HG03097 (cell line): ENCODE measurements around the gene IGSF6.
"Not testable (repeated sequence)": the region's sequence is repeated elsewhere in the genome, so short reads cannot be mapped to it uniquely, and the experiment has no call there.

Experiments used
- ATAC-seq: cut with Tn5 transposase; IDR thresholded peaks from one replicate; pipeline ENCODE4 v1.9.1; 2021; ENCODE audit not compliant: unreplicated experiment, low FRiP score

Gene IGSF6

GRCh38 chr16:21654881-21655280 lies 2.5 kb upstream of the IGSF6 start:
- ATAC-seq = no peak

GRCh38 chr16:21654466-21654865 lies 2.1 kb upstream of the IGSF6 start:
- no peak for ATAC-seq

GRCh38 chr16:21653571-21653970 lies 1.2 kb upstream of the IGSF6 start:
- ATAC-seq = no peak

- ATAC-seq = no peak
Observed at GRCh38 chr16:21651515-21651914, 893 bp downstream of the IGSF6 start.

- ATAC-seq = no peak
Observed at GRCh38 chr16:21650521-21650920, 1.9 kb downstream of the IGSF6 start.

- ATAC-seq = not testable (repeated sequence)
Observed at GRCh38 chr16:21649826-21650406, 2.5 kb downstream of the IGSF6 start.

- peak; percentile 19 for ATAC-seq
Observed at GRCh38 chr16:21647562-21648164, 4.7 kb downstream of the IGSF6 start.

GRCh38 chr16:21646721-21647561 lies 5.5 kb downstream of the IGSF6 start:
- ATAC-seq = peak; percentile 83

- no peak for ATAC-seq
Observed at GRCh38 chr16:21646091-21646490, 6.3 kb downstream of the IGSF6 start.

GRCh38 chr16:21645261-21645721 lies 7.1 kb downstream of the IGSF6 start:
- ATAC-seq = peak; percentile 42

GRCh38 chr16:21644674-21645073 lies 7.7 kb downstream of the IGSF6 start:
- no peak for ATAC-seq

GRCh38 chr16:21643785-21644184 lies 8.6 kb downstream of the IGSF6 start:
- ATAC-seq = no peak

GRCh38 chr16:21642861-21643260 lies 9.5 kb downstream of the IGSF6 start:
- no peak for ATAC-seq

- no peak for ATAC-seq
Observed at GRCh38 chr16:21641916-21642315, 10.5 kb downstream of the IGSF6 start.

GRCh38 chr16:21639493-21639892 lies 12.9 kb downstream of the IGSF6 start:
- ATAC-seq = no peak

GRCh38 chr16:21638573-21638975 lies 13.8 kb downstream of the IGSF6 start:
- ATAC-seq = no peak

- no peak for ATAC-seq
Observed at GRCh38 chr16:21637032-21637968, 15.1 kb downstream of the IGSF6 start.

- not testable (repeated sequence) for ATAC-seq
Observed at GRCh38 chr16:21635694-21636093, 16.7 kb downstream of the IGSF6 start.

GRCh38 chr16:21634216-21634615 lies 18.2 kb downstream of the IGSF6 start:
- no peak for ATAC-seq

GRCh38 chr16:21631951-21632575 lies 20.3 kb downstream of the IGSF6 start:
- ATAC-seq = not testable (repeated sequence)
